Retinal pigment epithelial cell (primary cell): Measurements from ENCODE around the gene PRKAG2.

ENCODE experiments used
- DNase-seq: peaks from one replicate; pipeline ENCODE4 v3.0.0-alpha.2; 2010; ENCODE audit warnings: low read depth
- H3K4me3 ChIP-seq: 2 replicates; pipeline ENCODE4 v1.5.1; 2011; ENCODE audit warnings: mild to moderate bottlenecking, low read length, control low read depth, moderate library complexity
- TF ChIP-seq, protein P1 (sequence below): conservative IDR thresholded peaks from 2 replicates; pipeline ENCODE4 v1.5.1; 2011; ENCODE audit warnings: low read depth, low read length, control low read depth, inconsistent platforms

The PRKAG2 gene

GRCh38 chr7:151804756-151805155 lies 72.2 kb downstream of the PRKAG2 start:
- TF ChIP-seq, protein P1, sequence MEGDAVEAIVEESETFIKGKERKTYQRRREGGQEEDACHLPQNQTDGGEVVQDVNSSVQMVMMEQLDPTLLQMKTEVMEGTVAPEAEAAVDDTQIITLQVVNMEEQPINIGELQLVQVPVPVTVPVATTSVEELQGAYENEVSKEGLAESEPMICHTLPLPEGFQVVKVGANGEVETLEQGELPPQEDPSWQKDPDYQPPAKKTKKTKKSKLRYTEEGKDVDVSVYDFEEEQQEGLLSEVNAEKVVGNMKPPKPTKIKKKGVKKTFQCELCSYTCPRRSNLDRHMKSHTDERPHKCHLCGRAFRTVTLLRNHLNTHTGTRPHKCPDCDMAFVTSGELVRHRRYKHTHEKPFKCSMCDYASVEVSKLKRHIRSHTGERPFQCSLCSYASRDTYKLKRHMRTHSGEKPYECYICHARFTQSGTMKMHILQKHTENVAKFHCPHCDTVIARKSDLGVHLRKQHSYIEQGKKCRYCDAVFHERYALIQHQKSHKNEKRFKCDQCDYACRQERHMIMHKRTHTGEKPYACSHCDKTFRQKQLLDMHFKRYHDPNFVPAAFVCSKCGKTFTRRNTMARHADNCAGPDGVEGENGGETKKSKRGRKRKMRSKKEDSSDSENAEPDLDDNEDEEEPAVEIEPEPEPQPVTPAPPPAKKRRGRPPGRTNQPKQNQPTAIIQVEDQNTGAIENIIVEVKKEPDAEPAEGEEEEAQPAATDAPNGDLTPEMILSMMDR: no peak
- DNase-seq: no peak
- H3K4me3 ChIP-seq: no peak overlapping the region

DNA sequence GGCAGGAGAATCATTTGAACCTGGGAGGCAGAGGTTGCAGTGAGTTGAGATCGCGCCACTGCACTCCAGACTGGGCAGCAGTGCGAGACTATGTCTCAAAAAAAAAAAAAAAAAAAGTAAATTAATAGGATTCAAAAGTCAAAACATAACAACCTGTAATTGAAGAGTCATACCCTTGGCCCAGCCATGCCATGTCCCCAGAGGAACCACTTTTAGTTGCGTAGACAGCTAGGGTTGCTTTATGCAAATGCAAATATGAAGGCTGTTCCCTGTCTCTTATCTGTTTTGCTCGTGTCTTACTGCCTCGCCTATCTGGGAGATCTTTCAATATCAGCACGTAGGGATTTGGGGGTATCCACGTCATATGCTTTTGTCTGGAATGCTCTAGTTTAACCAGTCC lies 73.1 kb downstream of the PRKAG2 start:
- DNase-seq: no peak
- H3K4me3 ChIP-seq: no peak overlapping the region
- TF ChIP-seq, protein P1: no peak

DNA sequence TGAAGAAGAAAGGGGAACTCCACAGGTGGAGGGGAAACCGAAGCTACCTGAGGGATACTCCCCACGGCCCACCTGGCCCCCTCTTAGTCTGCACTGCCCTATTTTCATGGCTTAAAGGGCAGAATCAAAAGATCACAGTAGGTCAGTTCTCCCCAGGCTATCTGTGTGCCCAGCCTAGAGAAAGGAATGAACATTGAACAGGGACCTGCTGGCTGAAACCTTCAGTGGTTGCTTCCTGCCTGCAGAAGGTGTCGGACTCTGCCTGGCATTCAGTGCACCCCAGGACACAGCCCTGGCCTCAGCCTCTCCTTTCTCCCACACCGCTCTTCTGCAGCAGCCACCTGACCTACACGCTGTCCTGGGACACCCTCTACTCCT lies 74.5 kb downstream of the PRKAG2 start:
- H3K4me3 ChIP-seq: no peak overlapping the region
- TF ChIP-seq, protein P1: no peak
- DNase-seq: no peak

- H3K4me3 ChIP-seq: no peak overlapping the region
- TF ChIP-seq, protein P1: no peak
- DNase-seq: no peak
Observed at GRCh38 chr7:151801782-151802468, 75.0 kb downstream of the PRKAG2 start.

- no peak for DNase-seq
- no peak overlapping the region for H3K4me3 ChIP-seq
- TF ChIP-seq, protein P1: no peak
Observed at GRCh38 chr7:151801291-151801690, 75.6 kb downstream of the PRKAG2 start.

DNA sequence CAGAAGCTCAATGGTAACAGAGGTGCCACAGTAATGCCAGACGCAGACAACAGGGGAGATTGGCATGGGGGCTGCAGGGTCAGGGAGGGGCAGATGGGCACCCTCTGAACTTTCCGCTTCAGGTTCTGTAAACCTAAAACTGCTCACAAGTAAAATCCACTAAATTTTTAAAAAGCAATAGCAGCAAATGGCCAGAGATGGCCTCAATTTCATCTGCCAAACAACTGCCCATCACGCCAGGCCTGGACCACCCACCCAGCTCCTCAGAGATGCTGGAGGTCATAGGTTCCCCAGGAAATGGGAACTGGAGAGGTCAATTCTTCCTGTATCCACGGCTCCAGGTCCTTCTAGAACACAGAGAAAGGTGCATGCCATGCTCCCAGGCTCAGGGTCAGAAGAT lies 76.1 kb downstream of the PRKAG2 start:
- no peak for DNase-seq
- TF ChIP-seq, protein P1: no peak
- H3K4me3 ChIP-seq: no peak overlapping the region

GRCh38 chr7:151800391-151800790 lies 76.5 kb downstream of the PRKAG2 start:
- TF ChIP-seq, protein P1: no peak
- DNase-seq: no peak
- no peak overlapping the region for H3K4me3 ChIP-seq
